ENCODE results near the gene CPNE1. TPM values are rescaled to one million over a fixed set of nuclear protein-coding genes. Genes with fewer than 3 reads are reported as not detected.

Gene CPNE1
- total and polyA plus RNA-seq, 9 donors = 45.6 to 176 (median 145) TPM

- H3K36me3 ChIP-seq (ENCODE audit: control insufficient read depth, insufficient read depth, low read length) = peaks cover 30% of the 10 kb centered on the region
- 92% methylated on average over 9 of the region's 9 CpGs for WGBS (ENCODE audit: insufficient coverage)
- H3K4me3 ChIP-seq (ENCODE audit: low read length) = no peak overlapping the region
- H3K27ac ChIP-seq (ENCODE audit: low read length) = no peak overlapping the region
- H3K27me3 ChIP-seq (ENCODE audit: control insufficient read depth, insufficient read depth, low read length) = no peaks in the 10 kb centered on the region
- H3K4me1 ChIP-seq (ENCODE audit: control insufficient read depth, insufficient read depth, low read length) = no peaks in the 10 kb centered on the region
- no peaks in the 10 kb centered on the region for H3K9me3 ChIP-seq (replicated peaks; ENCODE audit: control insufficient read depth, low read depth, low read length)
- no peak for DNase-seq
Observed at GRCh38 chr20:35654415-35654814, 10.3 kb downstream of the CPNE1 start.

DNA sequence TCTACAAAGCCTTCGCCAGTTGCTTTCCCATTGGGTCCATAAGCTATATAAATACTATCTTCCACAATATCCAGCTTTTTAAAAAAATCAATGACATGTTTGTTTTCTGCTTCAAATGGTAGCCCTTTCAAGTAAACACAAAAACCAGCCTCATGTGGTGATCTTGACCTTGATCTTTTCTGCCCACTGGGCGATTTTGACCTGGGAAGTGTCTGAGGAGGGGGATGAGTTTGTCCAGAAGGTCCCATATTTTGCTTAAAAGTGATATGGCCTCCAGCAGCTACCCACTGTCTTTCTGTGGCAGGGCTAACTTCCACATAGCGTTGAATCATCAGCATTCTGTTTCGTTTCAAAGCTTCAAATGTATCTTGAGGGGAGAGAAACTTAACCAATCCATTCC lies 10.8 kb downstream of the CPNE1 start:
- 100% methylated on average over 1 of the region's 4 CpGs for WGBS (ENCODE audit: insufficient coverage)
- Histone ChIP-seq H3K9me3 (replicated peaks; ENCODE audit: control insufficient read depth, low read depth, low read length) (no peaks in the 10 kb centered on the region), H3K27me3 (ENCODE audit: control insufficient read depth, insufficient read depth, low read length) (no peaks in the 10 kb centered on the region), H3K4me1 (ENCODE audit: control insufficient read depth, insufficient read depth, low read length) (no peaks in the 10 kb centered on the region), H3K4me3 (ENCODE audit: low read length) (no peak overlapping the region), H3K36me3 (ENCODE audit: control insufficient read depth, insufficient read depth, low read length) (peaks cover 30% of the 10 kb centered on the region), H3K27ac (ENCODE audit: low read length) (no peak overlapping the region)
- no peak for DNase-seq

GRCh38 chr20:35653430-35653734 lies 11.3 kb downstream of the CPNE1 start:
- Histone ChIP-seq H3K4me1 (ENCODE audit: control insufficient read depth, insufficient read depth, low read length) (no peaks in the 10 kb centered on the region), H3K9me3 (replicated peaks; ENCODE audit: control insufficient read depth, low read depth, low read length) (no peaks in the 10 kb centered on the region), H3K36me3 (ENCODE audit: control insufficient read depth, insufficient read depth, low read length) (peaks cover 30% of the 10 kb centered on the region), H3K27ac (ENCODE audit: low read length) (no peak overlapping the region), H3K27me3 (ENCODE audit: control insufficient read depth, insufficient read depth, low read length) (no peaks in the 10 kb centered on the region), H3K4me3 (ENCODE audit: low read length) (no peak overlapping the region)
- no peak for DNase-seq
- WGBS (ENCODE audit: insufficient coverage) = 100% methylated on average over 3 of the region's 3 CpGs

- no peaks in the 10 kb centered on the region for H3K9me3 ChIP-seq (replicated peaks; ENCODE audit: control insufficient read depth, low read depth, low read length)
- no peak overlapping the region for H3K27ac ChIP-seq (ENCODE audit: low read length)
- no peak overlapping the region for H3K4me3 ChIP-seq (ENCODE audit: low read length)
- 98% methylated on average over 9 of the region's 13 CpGs for WGBS (ENCODE audit: insufficient coverage)
- DNase-seq = no peak
- H3K36me3 ChIP-seq (ENCODE audit: control insufficient read depth, insufficient read depth, low read length) = peaks cover 30% of the 10 kb centered on the region
- no peaks in the 10 kb centered on the region for H3K27me3 ChIP-seq (ENCODE audit: control insufficient read depth, insufficient read depth, low read length)
- H3K4me1 ChIP-seq (ENCODE audit: control insufficient read depth, insufficient read depth, low read length) = no peaks in the 10 kb centered on the region
Observed at GRCh38 chr20:35652641-35653429, 11.9 kb downstream of the CPNE1 start.

DNA sequence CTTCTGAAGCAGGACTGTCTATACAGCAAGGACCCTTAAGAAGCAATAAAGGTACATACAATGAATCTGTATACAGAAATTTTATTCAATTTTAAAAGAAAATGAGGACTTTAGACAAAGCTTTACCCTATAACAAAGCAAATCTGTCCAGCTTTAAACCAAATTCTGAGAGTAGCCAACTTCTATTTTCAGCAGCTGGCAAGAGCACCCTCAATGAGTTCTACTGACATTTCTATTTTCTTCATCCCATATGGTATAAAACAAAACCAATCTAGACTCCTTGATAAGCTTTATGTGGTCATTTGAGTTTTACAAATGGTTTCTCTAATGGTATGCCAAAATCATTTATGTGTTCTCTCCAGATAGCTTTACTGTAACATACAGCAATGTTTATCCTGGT lies 12.7 kb downstream of the CPNE1 start:
- H3K9me3 ChIP-seq (replicated peaks; ENCODE audit: control insufficient read depth, low read depth, low read length) = no peaks in the 10 kb centered on the region
- no peaks in the 10 kb centered on the region for H3K4me1 ChIP-seq (ENCODE audit: control insufficient read depth, insufficient read depth, low read length)
- no peak overlapping the region for H3K4me3 ChIP-seq (ENCODE audit: low read length)
- H3K27ac ChIP-seq (ENCODE audit: low read length) = no peak overlapping the region
- H3K27me3 ChIP-seq (ENCODE audit: control insufficient read depth, insufficient read depth, low read length) = no peaks in the 10 kb centered on the region
- peaks cover 30% of the 10 kb centered on the region for H3K36me3 ChIP-seq (ENCODE audit: control insufficient read depth, insufficient read depth, low read length)
- no peak for DNase-seq

- Histone ChIP-seq H3K4me3 (ENCODE audit: low read length) (no peak overlapping the region), H3K27me3 (ENCODE audit: control insufficient read depth, insufficient read depth, low read length) (no peaks in the 10 kb centered on the region), H3K9me3 (replicated peaks; ENCODE audit: control insufficient read depth, low read depth, low read length) (no peaks in the 10 kb centered on the region), H3K36me3 (ENCODE audit: control insufficient read depth, insufficient read depth, low read length) (peaks cover 30% of the 10 kb centered on the region), H3K4me1 (ENCODE audit: control insufficient read depth, insufficient read depth, low read length) (no peaks in the 10 kb centered on the region), H3K27ac (ENCODE audit: low read length) (no peak overlapping the region)
- DNase-seq = no peak
- WGBS (ENCODE audit: insufficient coverage) = no CpG with 5 or more reads among the region's 3 CpGs
Observed at GRCh38 chr20:35650632-35651031, 14.1 kb downstream of the CPNE1 start.

GRCh38 chr20:35648836-35649235 lies 15.9 kb downstream of the CPNE1 start:
- Histone ChIP-seq H3K4me3 (ENCODE audit: low read length) (no peak overlapping the region), H3K9me3 (replicated peaks; ENCODE audit: control insufficient read depth, low read depth, low read length) (no peaks in the 10 kb centered on the region), H3K27ac (ENCODE audit: low read length) (no peak overlapping the region), H3K36me3 (ENCODE audit: control insufficient read depth, insufficient read depth, low read length) (peaks cover 20% of the 10 kb centered on the region), H3K27me3 (ENCODE audit: control insufficient read depth, insufficient read depth, low read length) (no peaks in the 10 kb centered on the region), H3K4me1 (ENCODE audit: control insufficient read depth, insufficient read depth, low read length) (no peaks in the 10 kb centered on the region)
- no peak for DNase-seq

- no CpG with 5 or more reads among the region's 2 CpGs for WGBS (ENCODE audit: insufficient coverage)
- Histone ChIP-seq H3K9me3 (replicated peaks; ENCODE audit: control insufficient read depth, low read depth, low read length) (no peaks in the 10 kb centered on the region), H3K36me3 (ENCODE audit: control insufficient read depth, insufficient read depth, low read length) (peaks cover 5% of the 10 kb centered on the region), H3K27ac (ENCODE audit: low read length) (no peak overlapping the region), H3K4me1 (ENCODE audit: control insufficient read depth, insufficient read depth, low read length) (peaks cover 2% of the 10 kb centered on the region), H3K27me3 (ENCODE audit: control insufficient read depth, insufficient read depth, low read length) (no peaks in the 10 kb centered on the region), H3K4me3 (ENCODE audit: low read length) (no peak overlapping the region)
- no peak for DNase-seq
Observed at GRCh38 chr20:35644806-35645205, 19.9 kb downstream of the CPNE1 start.

DNA sequence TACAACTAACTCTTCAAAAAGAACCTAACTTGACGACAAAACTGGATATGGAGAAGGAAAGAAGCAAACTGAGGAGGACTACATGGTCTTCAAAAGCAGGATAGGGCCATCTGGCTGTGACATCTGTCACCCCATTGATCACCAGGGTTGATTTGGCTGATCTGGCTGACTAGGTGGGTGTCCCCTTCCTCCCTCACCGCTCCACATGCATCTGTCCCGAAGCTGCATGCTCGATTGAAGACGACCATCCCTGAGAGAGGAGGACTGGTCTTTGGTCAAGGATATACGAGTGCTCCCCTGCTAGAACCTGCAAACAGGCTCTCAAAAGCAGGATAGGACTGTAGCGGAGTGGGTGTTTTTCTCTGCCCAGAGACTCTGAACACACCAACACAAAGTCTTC lies 21.7 kb downstream of the CPNE1 start:
- no peak for DNase-seq
- WGBS (ENCODE audit: insufficient coverage) = 92% methylated on average over 4 of the region's 7 CpGs

DNA sequence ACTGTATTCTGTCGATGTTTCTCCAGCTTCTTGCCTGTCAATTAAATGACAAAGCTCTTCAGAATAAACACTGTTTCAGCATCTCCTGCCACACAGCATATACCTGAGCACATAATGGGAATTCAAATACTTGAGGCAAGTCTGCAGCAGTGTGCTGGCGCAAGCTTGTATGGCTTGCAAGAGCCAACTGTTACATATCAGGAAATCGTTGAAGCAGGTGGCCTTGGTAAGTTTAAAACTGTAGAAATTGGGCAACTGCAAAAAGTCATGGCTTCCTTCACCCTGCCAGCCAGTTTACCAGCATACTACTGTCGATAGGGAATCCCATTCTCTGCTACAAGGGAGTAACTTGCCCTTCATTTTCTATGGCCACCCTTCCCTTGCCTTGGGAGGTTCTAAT lies 23.0 kb downstream of the CPNE1 start:
- Histone ChIP-seq H3K9me3 (replicated peaks; ENCODE audit: control insufficient read depth, low read depth, low read length) (no peaks in the 10 kb centered on the region), H3K27ac (ENCODE audit: low read length) (no peak overlapping the region), H3K27me3 (ENCODE audit: control insufficient read depth, insufficient read depth, low read length) (no peaks in the 10 kb centered on the region), H3K4me1 (ENCODE audit: control insufficient read depth, insufficient read depth, low read length) (peaks cover 4% of the 10 kb centered on the region), H3K36me3 (ENCODE audit: control insufficient read depth, insufficient read depth, low read length) (peaks cover 5% of the 10 kb centered on the region), H3K4me3 (ENCODE audit: low read length) (no peak overlapping the region)
- no peak for DNase-seq
- 87% methylated on average over 3 of the region's 4 CpGs for WGBS (ENCODE audit: insufficient coverage)

More for the DNA sequence above, 21.7 kb downstream of the CPNE1 start:
- Histone ChIP-seq H3K9me3 (replicated peaks; ENCODE audit: control insufficient read depth, low read depth, low read length) (no peaks in the 10 kb centered on the region), H3K27ac (ENCODE audit: low read length) (no peak overlapping the region), H3K4me3 (ENCODE audit: low read length) (no peak overlapping the region), H3K27me3 (ENCODE audit: control insufficient read depth, insufficient read depth, low read length) (no peaks in the 10 kb centered on the region), H3K36me3 (ENCODE audit: control insufficient read depth, insufficient read depth, low read length) (peaks cover 5% of the 10 kb centered on the region), H3K4me1 (ENCODE audit: control insufficient read depth, insufficient read depth, low read length) (peaks cover 2% of the 10 kb centered on the region)

DNA sequence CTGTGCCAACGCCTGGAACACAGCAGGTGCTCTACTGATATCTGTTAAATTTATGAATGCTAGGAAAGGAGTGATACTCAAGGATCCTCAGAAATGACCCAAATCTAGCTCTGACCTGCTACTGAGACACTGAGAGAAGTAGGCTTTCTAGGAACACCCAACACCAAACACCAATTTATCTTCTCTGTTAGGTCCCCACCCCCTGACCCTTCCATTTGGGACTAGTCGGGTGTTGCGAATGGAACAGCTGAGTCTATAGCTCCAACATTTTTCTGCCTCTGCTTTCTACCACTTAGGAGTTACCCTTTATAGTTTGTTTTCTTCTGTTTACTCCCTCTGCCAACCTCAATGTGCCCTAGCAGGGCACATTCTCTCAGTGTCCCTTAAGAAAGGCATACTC lies 24.0 kb downstream of the CPNE1 start:
- no peak overlapping the region for H3K27ac ChIP-seq (ENCODE audit: low read length)
- H3K36me3 ChIP-seq (ENCODE audit: control insufficient read depth, insufficient read depth, low read length) = peaks cover 5% of the 10 kb centered on the region
- H3K9me3 ChIP-seq (replicated peaks; ENCODE audit: control insufficient read depth, low read depth, low read length) = no peaks in the 10 kb centered on the region
- DNase-seq = no peak
- 79% methylated on average over 2 of the region's 3 CpGs for WGBS (ENCODE audit: insufficient coverage)
- H3K27me3 ChIP-seq (ENCODE audit: control insufficient read depth, insufficient read depth, low read length) = no peaks in the 10 kb centered on the region
- peaks cover 4% of the 10 kb centered on the region for H3K4me1 ChIP-seq (ENCODE audit: control insufficient read depth, insufficient read depth, low read length)
- H3K4me3 ChIP-seq (ENCODE audit: low read length) = no peak overlapping the region

Data from muscle of leg (tissue), 11 donors.